GM13977 (cell line): ENCODE data around the gene RBM39.

Experiments used
- DNase-seq: peaks from one replicate; pipeline ENCODE4 v3.0.0; 2012; ENCODE audit warnings: low spot score
- in situ Hi-C: fragments of 300-500 bp; cut with MboI; formaldehyde crosslinking; loops from one replicate; pipeline ENCODE4 v1.12.0; 2022; ENCODE audit warnings: low sequenced_read_pairs, low pct_unique_long_range_greater_than_20kb, mixed read lengths, inconsistent platforms; ENCODE audit not compliant: unreplicated experiment
- TF ChIP-seq, protein P1 (sequence below): IDR thresholded peaks from 2 replicates; pipeline ENCODE4 v1.5.1; 2012; ENCODE audit warnings: mild to moderate bottlenecking, control low read depth; ENCODE audit not compliant: insufficient read depth; ENCODE audit errors: extremely low read depth, missing control alignments

Gene RBM39

DNA sequence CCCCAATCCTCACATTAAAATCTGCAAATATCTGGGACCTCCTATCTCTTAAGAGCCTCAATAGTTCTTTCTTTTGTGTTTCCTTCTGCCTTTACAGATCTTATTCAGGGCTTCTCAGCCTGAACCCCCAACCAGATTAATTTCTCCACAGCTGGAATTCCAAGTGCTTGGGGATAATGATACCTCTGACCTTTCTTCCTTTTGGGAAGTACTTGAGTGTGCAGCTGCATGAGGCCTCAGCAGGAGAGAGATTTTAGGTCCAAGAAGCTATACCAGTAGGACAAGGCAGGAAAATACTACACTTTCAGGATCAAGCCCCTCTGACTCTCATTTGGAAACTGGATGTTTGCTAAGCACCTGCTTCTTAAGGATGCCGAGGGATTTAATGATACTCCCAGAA lies 32.3 kb upstream of the RBM39 start:
- in situ Hi-C loops = no loop called here
- no peak for DNase-seq
- TF ChIP-seq, protein P1, sequence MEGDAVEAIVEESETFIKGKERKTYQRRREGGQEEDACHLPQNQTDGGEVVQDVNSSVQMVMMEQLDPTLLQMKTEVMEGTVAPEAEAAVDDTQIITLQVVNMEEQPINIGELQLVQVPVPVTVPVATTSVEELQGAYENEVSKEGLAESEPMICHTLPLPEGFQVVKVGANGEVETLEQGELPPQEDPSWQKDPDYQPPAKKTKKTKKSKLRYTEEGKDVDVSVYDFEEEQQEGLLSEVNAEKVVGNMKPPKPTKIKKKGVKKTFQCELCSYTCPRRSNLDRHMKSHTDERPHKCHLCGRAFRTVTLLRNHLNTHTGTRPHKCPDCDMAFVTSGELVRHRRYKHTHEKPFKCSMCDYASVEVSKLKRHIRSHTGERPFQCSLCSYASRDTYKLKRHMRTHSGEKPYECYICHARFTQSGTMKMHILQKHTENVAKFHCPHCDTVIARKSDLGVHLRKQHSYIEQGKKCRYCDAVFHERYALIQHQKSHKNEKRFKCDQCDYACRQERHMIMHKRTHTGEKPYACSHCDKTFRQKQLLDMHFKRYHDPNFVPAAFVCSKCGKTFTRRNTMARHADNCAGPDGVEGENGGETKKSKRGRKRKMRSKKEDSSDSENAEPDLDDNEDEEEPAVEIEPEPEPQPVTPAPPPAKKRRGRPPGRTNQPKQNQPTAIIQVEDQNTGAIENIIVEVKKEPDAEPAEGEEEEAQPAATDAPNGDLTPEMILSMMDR = no peak

DNA sequence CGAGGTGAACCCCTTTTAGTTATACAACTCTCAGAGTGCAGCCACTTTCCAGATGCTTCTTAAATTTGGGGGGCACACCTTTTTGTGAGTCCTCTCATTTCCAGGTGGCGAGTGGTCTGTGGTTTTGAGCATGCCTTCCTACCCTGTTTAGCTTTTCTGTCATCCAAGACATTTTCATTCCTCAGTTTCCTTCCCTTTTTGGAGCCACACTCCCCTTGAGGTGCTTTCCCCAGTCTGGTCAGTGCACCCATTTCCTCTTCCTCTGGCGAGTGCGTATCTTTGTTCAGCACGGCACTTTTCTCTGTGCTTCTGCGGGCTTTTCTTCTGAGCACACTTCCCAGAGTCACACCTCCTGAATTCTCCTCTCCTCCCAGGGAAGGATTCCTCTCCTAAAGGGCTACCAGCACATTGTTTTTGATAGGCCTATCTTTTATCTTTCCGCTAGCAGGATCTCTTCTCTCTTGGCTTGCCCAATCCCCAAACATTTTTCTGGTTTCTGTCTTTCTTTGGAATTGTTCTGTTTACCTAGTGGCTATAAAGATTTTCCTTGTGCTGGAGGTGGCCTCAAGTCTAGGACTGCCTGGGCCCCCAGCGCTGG lies 31.2 kb upstream of the RBM39 start:
- DNase-seq = peak; percentile 31
- TF ChIP-seq, protein P1 = no peak

DNA sequence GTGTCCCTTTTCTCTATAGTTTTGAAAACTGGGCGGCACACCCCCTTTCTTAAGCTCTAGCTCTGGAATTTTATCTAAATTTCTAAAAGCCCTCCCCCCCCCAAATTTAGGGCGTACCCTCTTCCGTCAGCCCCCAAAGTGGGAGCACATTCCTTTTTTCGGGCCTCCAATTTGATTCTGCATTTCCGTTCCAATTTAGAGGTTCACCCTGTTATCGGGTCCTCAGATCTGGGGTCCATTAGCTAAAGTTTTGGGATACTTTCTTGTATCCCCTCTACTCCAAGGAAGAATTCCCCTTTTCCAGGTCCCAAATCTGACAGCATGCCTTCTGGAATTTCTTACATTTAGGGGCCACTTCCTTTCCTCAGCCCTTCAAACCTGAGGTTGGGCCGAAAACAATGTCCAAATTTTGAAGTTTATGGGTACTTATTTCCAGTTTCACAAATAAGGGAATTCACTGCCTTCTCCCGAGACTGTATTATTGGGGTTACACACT lies 30.6 kb upstream of the RBM39 start:
- in situ Hi-C loops = no loop called here
- TF ChIP-seq, protein P1 = no peak
- no peak for DNase-seq

More for the DNA sequence above, 31.2 kb upstream of the RBM39 start:
- in situ Hi-C loops = no loop called here

DNA sequence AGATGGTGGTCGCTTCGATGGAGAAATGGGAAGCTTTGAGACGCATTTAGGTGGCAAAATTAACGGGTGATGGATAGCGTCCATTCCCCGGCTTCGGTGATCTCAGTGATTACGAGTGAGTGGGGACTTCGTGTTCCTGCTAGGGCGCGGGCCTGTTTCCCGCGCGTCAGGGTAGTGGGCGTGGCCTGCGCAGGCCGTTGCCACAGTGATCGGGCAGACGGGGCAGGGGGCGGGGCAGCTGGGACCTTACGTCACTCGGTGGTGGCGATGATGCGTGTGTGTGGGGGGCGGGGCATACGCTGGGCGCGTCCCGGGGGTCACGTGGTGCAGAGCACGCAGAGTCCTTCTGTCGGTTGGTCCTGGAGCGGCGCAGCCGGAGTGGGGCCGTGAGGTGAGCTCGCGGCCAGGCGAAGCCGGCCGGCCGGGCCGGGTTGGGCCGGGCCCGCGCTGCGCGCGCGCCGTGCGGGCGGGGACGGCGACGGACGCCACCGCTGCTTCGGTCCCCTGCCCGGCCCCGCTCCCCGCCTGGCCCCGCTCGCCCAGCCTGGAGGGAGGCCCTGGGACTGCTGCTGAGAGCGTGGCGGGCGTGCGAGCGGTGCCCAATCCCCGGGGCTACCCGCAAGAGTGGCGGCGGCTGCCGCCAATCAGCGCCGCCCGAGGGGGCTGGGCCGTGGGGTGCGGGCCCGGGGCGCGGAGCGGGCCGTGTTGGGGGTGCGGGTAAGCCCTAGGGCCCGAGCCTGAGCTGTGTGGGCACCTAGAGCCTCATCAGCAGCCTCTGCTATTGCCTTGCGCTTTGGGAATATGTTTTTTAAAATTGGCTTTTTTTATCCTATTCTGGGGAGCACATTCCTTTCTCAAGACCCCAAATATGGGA lies 29.9 kb upstream of the RBM39 start, which contains the start of gene PHF20:
Gene PHF20, plus strand, starts transcription at position 327 of the 874 bp plus-strand sequence. CDS start 29,508 bp downstream, outside the sequence.
- TF ChIP-seq, protein P1 = no peak
- in situ Hi-C loops = no loop called here
- DNase-seq = peak; percentile 96

DNA sequence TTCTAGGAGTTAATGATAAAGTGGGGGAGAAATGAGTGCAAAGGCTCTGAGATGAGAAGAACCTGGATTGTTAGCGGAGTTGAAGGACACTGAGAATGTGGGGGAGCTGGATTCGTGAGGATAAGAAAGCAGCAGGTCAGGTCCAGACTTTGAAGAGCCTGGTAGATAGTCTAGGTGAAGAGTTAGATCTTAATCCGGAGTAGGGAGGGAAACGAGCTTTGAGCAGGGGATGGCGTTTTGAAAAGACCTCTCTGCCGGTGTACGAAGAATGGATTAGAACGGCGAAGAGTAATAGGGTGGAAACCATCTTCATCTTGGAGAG lies 29.3 kb upstream of the RBM39 start:
- TF ChIP-seq, protein P1 = no peak
- no peak for DNase-seq
- in situ Hi-C loops = no loop called here

DNA sequence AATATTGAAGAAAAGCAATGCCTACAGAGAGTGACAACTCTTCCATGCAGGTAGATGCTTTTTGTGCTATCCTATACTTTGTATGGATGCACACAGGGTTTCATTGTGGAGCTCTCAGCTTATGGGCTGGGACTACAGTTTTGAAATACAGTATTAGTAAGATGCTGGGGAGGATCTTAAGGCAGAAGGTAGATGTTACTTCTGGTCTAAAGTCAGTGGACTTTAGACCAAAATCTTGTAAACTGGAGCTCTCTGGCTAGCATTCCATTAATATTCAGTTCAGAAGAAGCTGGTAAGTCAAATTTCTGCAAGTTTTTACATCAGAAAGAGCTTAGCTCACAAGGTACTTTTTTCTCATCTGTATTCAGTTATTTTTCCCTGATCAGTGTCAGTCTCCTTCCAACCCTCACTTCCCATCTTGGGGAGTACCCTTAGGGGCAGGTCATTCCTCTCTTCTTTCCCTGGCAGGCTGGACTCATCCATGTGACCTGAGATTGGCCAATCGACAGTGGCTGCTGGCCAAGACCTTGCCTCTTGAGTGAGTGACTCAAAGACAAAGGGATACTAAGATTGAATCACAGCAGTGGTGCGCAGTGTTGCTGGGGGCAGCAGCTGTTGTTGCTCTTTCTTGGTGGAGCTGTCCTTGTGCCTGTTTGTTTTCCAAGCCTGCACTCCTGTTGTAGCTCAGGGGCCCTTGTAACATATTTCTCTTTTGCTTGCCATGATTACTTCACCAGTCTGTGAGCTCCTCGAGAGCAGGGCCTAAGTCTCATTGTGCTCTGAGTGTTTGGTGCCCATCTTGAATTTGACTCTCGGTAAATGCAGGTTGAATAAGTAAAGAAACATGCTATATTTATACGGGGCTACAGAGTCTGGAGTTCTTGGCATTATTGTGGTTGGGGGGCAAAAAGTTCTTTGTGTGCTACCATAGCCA lies 26.9 kb upstream of the RBM39 start:
- in situ Hi-C loops = no loop called here
- DNase-seq = peak; percentile 38
- TF ChIP-seq, protein P1 = no peak
